ENCODE measurements around the gene C11orf52. TPM values are rescaled to one million over a fixed set of nuclear protein-coding genes. Genes with fewer than 3 reads are reported as not detected.

Gene C11orf52
- total and polyA plus RNA-seq, 2 of the 13 experiments (the other 11 are each of a cell fraction or from before 2014, with no cell fraction given), result 7.4 to 11.0 TPM

GRCh38 chr11:111935317-111936039 is 16.8 kb downstream of the C11orf52 start (continued):
- TF ChIP-seq CEBPZ (IDR thresholded peaks at IDR 0.05; ENCODE audit: low read length) (no peak), RBFOX2 (IDR thresholded peaks at IDR 0.05; ENCODE audit: low read depth, low read length) (no peak), KIAA2018 (CRISPR knock-in tag; IDR thresholded peaks at IDR 0.05; ENCODE audit: borderline replicate concordance) (no peak), E2F1 (CRISPR knock-in tag; IDR thresholded peaks at IDR 0.05) (no peak), CHCHD3 (CRISPR knock-in tag; IDR thresholded peaks at IDR 0.05) (no peak), TRAFD1 (CRISPR knock-in tag; IDR thresholded peaks at IDR 0.05; ENCODE audit: borderline replicate concordance) (no peak), MTA3 (CRISPR knock-in tag; IDR thresholded peaks at IDR 0.05) (no peak), ZC3H4 (CRISPR knock-in tag; IDR thresholded peaks at IDR 0.05; ENCODE audit: borderline replicate concordance) (no peak), SP5 (CRISPR knock-in tag; IDR thresholded peaks at IDR 0.05; ENCODE audit: borderline replicate concordance, low read depth) (no peak), ZBTB10 (CRISPR knock-in tag; IDR thresholded peaks at IDR 0.05; ENCODE audit: borderline replicate concordance) (no peak)
